Spleen (tissue), 7 donors: ENCODE measurements around the gene PTPRN2.

Experiments
- POLR2A ChIP-seq, 3 donors: fragments of 450-650 bp; IDR thresholded peaks; one replicate each; pipeline ENCODE4 v1.5.1; 2017; ENCODE audit warnings: antibody characterized with exemption in 3 of 3, mild to moderate bottlenecking in 1 of 3
- TF ChIP-seq, protein P1 (sequence below), 11 experiments: fragments of 200-600 bp in 7 of 11; fragments of 450-650 bp in 4 of 11; sonication (generic) in 4 of 11; IDR thresholded peaks in 8 of 11; conservative IDR thresholded peaks in 3 of 11; 1 replicate in 7 of 11; 2 replicates in 4 of 11; pipeline versions ENCODE4 v1.4.0 to v1.8.0; 2016 to 2021; ENCODE audit warnings: antibody characterized with exemption in 11 of 11, inconsistent platforms in 4 of 11, mild to moderate bottlenecking in 1 of 11
- donor health status: DM: no; HTN: no; CAD: no; lungs with moderate emphysema.
- donor health status: DM: no; HTN: no; CAD: no.
- donor health status: DM: no; HTN: no; CAD: no.

DNA sequence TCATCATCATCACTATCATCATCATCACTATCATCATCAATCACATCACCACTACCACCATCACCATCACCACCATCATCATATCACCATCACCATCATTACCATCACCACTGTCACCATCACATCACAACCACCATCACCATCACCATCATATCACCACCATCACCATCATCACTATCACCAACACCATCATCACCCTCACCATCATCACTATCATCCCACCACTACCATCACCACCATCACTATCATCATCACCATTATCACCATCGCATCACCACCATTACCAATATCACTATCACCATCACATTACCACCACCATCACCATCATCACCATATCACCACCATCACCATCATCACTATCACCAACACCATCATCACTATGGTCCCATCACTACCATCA lies 539.1 kb downstream of the PTPRN2 start:
- TF ChIP-seq, protein P1, sequence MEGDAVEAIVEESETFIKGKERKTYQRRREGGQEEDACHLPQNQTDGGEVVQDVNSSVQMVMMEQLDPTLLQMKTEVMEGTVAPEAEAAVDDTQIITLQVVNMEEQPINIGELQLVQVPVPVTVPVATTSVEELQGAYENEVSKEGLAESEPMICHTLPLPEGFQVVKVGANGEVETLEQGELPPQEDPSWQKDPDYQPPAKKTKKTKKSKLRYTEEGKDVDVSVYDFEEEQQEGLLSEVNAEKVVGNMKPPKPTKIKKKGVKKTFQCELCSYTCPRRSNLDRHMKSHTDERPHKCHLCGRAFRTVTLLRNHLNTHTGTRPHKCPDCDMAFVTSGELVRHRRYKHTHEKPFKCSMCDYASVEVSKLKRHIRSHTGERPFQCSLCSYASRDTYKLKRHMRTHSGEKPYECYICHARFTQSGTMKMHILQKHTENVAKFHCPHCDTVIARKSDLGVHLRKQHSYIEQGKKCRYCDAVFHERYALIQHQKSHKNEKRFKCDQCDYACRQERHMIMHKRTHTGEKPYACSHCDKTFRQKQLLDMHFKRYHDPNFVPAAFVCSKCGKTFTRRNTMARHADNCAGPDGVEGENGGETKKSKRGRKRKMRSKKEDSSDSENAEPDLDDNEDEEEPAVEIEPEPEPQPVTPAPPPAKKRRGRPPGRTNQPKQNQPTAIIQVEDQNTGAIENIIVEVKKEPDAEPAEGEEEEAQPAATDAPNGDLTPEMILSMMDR (IDR thresholded peaks at IDR 0.05 in 8 of 11, conservative IDR thresholded peaks at IDR 0.05 in 3 of 11), result no peak
- TF ChIP-seq POLR2A (IDR thresholded peaks at IDR 0.05), result no peak
